Measurements from ENCODE around the gene EVL. TPM values are rescaled to one million over a fixed set of nuclear protein-coding genes. Genes with fewer than 3 reads are reported as not detected.

EVL gene
- total and polyA plus RNA-seq, 2 donors (not counting 1 experiment from before 2014, with no cell fraction given): 23.5 to 28.1 TPM

DNA sequence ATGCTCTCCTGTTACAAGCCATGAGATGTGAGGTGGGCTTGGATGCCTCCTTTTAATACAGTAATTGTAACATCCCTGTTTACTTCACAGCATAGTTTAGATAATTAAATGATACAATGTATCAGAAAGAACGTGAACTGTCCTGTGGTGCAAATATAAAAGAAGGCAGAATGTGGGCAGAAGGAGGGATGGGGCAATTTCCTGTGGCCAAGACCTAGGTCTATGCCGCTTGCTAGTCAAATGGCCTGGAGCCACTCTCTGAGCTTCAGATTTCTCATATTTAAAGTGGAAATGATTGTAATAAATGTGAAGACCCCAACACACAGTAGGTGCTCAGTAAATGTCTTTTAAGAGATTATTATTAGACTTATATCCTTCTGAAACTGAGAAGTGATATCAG is 24.0 kb upstream of the EVL start:
- no peaks in the 10 kb centered on the region for H4K20me1 ChIP-seq (ENCODE audit: control insufficient read depth, extremely low read depth, insufficient read depth, low read length)
- no peak overlapping the region for H3K4me3 ChIP-seq (replicated peaks in 1 of 4; ENCODE audit: control extremely low read depth in 1 of 4, insufficient read depth in 1 of 4, low read depth in 3 of 4, low read length in 4 of 4)
- H3K4me1 ChIP-seq (ENCODE audit: control insufficient read depth, extremely low read depth, insufficient read depth, low read length): no peaks in the 10 kb centered on the region
- no peaks in the 10 kb centered on the region for H3K9me3 ChIP-seq (ENCODE audit: control insufficient read depth, insufficient read depth, low read depth, low read length)
- H3K9ac ChIP-seq (ENCODE audit: insufficient read depth, low read length): no peak overlapping the region
- TF ChIP-seq EZH2 (IDR thresholded peaks at IDR 0.05; ENCODE audit: low read length, missing control alignments): no peak
- TF ChIP-seq, protein P1, sequence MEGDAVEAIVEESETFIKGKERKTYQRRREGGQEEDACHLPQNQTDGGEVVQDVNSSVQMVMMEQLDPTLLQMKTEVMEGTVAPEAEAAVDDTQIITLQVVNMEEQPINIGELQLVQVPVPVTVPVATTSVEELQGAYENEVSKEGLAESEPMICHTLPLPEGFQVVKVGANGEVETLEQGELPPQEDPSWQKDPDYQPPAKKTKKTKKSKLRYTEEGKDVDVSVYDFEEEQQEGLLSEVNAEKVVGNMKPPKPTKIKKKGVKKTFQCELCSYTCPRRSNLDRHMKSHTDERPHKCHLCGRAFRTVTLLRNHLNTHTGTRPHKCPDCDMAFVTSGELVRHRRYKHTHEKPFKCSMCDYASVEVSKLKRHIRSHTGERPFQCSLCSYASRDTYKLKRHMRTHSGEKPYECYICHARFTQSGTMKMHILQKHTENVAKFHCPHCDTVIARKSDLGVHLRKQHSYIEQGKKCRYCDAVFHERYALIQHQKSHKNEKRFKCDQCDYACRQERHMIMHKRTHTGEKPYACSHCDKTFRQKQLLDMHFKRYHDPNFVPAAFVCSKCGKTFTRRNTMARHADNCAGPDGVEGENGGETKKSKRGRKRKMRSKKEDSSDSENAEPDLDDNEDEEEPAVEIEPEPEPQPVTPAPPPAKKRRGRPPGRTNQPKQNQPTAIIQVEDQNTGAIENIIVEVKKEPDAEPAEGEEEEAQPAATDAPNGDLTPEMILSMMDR (conservative IDR thresholded peaks at IDR 0.05 in 1 of 2, IDR thresholded peaks at IDR 0.05 in 1 of 2; ENCODE audit: low read depth in 1 of 2, low read length in 2 of 2): no peak
- no peak overlapping the region for H2AFZ ChIP-seq (ENCODE audit: low read length)
- H3K79me2 ChIP-seq (ENCODE audit: control insufficient read depth, insufficient read depth, low read length): no peaks in the 10 kb centered on the region
- no peaks in the 10 kb centered on the region for H3K27me3 ChIP-seq (ENCODE audit: control insufficient read depth, insufficient read depth, low read length)
- no peak overlapping the region for H3K4me2 ChIP-seq (ENCODE audit: extremely low read depth, insufficient read depth, low read length)
- H3K36me3 ChIP-seq (ENCODE audit: control insufficient read depth, insufficient read depth, low read length): no peaks in the 10 kb centered on the region
- DNase-seq (ENCODE audit: low read depth in 2 of 2): no peak
- H3K27ac ChIP-seq (ENCODE audit: insufficient read depth, low read length): no peak overlapping the region

DNA sequence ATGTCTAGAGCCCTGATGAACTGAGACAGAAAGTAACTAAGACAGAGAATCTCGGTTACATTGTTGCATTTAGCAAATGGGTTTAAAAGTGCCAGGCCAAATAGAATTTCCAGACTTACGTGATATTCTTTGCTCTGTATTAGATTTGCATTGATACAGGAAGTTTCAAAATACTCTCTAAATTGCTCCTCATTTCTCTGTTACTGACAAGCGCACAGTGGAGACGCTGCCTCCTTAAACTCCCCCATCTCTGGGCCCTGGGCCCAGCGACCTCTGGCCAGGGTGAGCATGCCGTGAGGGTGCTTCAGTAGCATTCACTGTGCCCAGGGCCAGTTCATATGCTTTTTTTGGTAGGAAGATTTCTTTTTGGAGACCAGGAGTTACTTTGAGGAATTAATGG is 22.9 kb upstream of the EVL start:
- no peaks in the 10 kb centered on the region for H3K9me3 ChIP-seq (ENCODE audit: control insufficient read depth, insufficient read depth, low read depth, low read length)
- no peaks in the 10 kb centered on the region for H4K20me1 ChIP-seq (ENCODE audit: control insufficient read depth, extremely low read depth, insufficient read depth, low read length)
- no peaks in the 10 kb centered on the region for H3K4me1 ChIP-seq (ENCODE audit: control insufficient read depth, extremely low read depth, insufficient read depth, low read length)
- no peaks in the 10 kb centered on the region for H3K27me3 ChIP-seq (ENCODE audit: control insufficient read depth, insufficient read depth, low read length)
- H2AFZ ChIP-seq (ENCODE audit: low read length): no peak overlapping the region
- no peak overlapping the region for H3K4me2 ChIP-seq (ENCODE audit: extremely low read depth, insufficient read depth, low read length)
- TF ChIP-seq EZH2 (IDR thresholded peaks at IDR 0.05; ENCODE audit: low read length, missing control alignments): no peak
- TF ChIP-seq, protein P1 (conservative IDR thresholded peaks at IDR 0.05 in 1 of 2, IDR thresholded peaks at IDR 0.05 in 1 of 2; ENCODE audit: low read depth in 1 of 2, low read length in 2 of 2): no peak
- no peak overlapping the region for H3K4me3 ChIP-seq (replicated peaks in 1 of 4; ENCODE audit: control extremely low read depth in 1 of 4, insufficient read depth in 1 of 4, low read depth in 3 of 4, low read length in 4 of 4)
- H3K36me3 ChIP-seq (ENCODE audit: control insufficient read depth, insufficient read depth, low read length): no peaks in the 10 kb centered on the region
- DNase-seq (ENCODE audit: low read depth in 2 of 2): no peak
- no peak overlapping the region for H3K27ac ChIP-seq (ENCODE audit: insufficient read depth, low read length)
- no peaks in the 10 kb centered on the region for H3K79me2 ChIP-seq (ENCODE audit: control insufficient read depth, insufficient read depth, low read length)
- no peak overlapping the region for H3K9ac ChIP-seq (ENCODE audit: insufficient read depth, low read length)

DNA sequence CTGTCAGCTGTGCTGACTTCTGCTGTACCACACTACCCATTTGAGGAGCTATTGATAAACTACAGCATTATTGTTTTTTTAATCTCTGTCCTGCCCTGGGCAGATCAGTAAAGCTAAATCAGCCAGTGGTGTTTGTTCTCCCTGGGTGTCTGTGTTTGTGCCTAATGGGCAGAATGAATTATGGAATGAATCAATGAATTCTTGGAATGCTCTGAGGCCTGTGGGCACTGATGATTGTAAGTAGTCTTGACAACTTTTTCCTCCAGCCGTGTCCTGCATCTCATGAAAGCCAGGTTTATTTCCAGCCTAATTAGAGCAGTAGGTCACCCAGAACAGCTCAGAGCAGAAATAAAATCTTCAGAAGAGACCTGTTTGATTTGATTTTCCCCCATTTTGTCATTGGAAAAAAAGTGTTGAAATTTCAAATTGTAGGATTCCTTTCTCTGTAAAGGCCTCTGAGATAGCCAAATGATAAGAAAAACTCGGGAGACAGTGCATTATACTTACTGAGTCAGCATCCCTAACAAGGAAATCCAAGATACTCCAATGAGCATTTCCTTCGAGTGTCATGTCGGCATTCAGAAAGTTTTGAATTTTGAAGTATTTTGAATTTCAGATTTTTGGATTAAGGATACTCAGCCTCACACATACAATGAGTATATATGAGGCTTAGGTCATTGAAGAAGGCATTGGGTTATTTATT is 19.4 kb upstream of the EVL start:
- TF ChIP-seq, protein P1 (conservative IDR thresholded peaks at IDR 0.05 in 1 of 2, IDR thresholded peaks at IDR 0.05 in 1 of 2; ENCODE audit: low read depth in 1 of 2, low read length in 2 of 2): no peak
- TF ChIP-seq EZH2 (IDR thresholded peaks at IDR 0.05; ENCODE audit: low read length, missing control alignments): no peak
- Histone ChIP-seq H3K4me1 (ENCODE audit: control insufficient read depth, extremely low read depth, insufficient read depth, low read length) (peaks cover 2% of the 10 kb centered on the region), H3K79me2 (ENCODE audit: control insufficient read depth, insufficient read depth, low read length) (no peaks in the 10 kb centered on the region), H3K9ac (ENCODE audit: insufficient read depth, low read length) (no peak overlapping the region), H3K36me3 (ENCODE audit: control insufficient read depth, insufficient read depth, low read length) (no peaks in the 10 kb centered on the region), H2AFZ (ENCODE audit: low read length) (no peak overlapping the region), H3K4me2 (ENCODE audit: extremely low read depth, insufficient read depth, low read length) (no peak overlapping the region), H3K4me3 (replicated peaks in 1 of 4; ENCODE audit: control extremely low read depth in 1 of 4, insufficient read depth in 1 of 4, low read depth in 3 of 4, low read length in 4 of 4) (no peak overlapping the region), H3K27ac (ENCODE audit: insufficient read depth, low read length) (no peak overlapping the region), H3K9me3 (ENCODE audit: control insufficient read depth, insufficient read depth, low read depth, low read length) (no peaks in the 10 kb centered on the region), H4K20me1 (ENCODE audit: control insufficient read depth, extremely low read depth, insufficient read depth, low read length) (no peaks in the 10 kb centered on the region), H3K27me3 (ENCODE audit: control insufficient read depth, insufficient read depth, low read length) (no peaks in the 10 kb centered on the region)
- DNase-seq (ENCODE audit: low read depth in 2 of 2): peak in 1 of 2 donors; percentile 64

All from fibroblast of lung (primary cell).